H1 (cell line): ENCODE data around the gene EDN1. TPM values are rescaled to one million over a fixed set of nuclear protein-coding genes. Genes with fewer than 3 reads are reported as not detected.

ENCODE experiments used
- CTCF ChIA-PET: fragments of 300-600 bp; sonication (Branson Sonifier 250); formaldehyde crosslinking; loops from one replicate; lab custom pipeline; 2021; ENCODE audit not compliant: partially characterized antibody; lab: Charles Lee
- POLR2A ChIA-PET: fragments of 300-600 bp; sonication (Branson Sonifier 250); formaldehyde crosslinking; loops from one replicate; lab custom pipeline; 2021; ENCODE audit warnings: inconsistent platforms; ENCODE audit not compliant: partially characterized antibody; lab: Charles Lee
- DNase-seq, 2 experiments: peaks; one replicate each; pipeline versions ENCODE4 v3.0.0 to v3.0.0-alpha.2; 2010 to 2022; ENCODE audit warnings: low spot score in 2 of 2, low read depth in 1 of 2, mixed read lengths in 1 of 2
- FAIRE-seq: peaks from 2 replicates; lab custom pipeline; 2011; peaks lifted over from hg19 to GRCh38; lab: Jason Lieb, UNC
- H2AFZ ChIP-seq: 2 replicates; pipeline ENCODE4 v1.8.1; 2012; ENCODE audit warnings: low read length, inconsistent platforms
- H2AK5ac ChIP-seq: 2 replicates; pipeline ENCODE4 v1.6.1; 2013; ENCODE audit warnings: low read depth, low read length
- H2BK120ac ChIP-seq: replicated peaks from 2 replicates; pipeline ENCODE3; 2013; ENCODE audit warnings: low read depth, low read length, inconsistent platforms
- H2BK12ac ChIP-seq: 2 replicates; pipeline ENCODE4 v1.6.1; 2013; ENCODE audit warnings: low read depth, low read length
- H2BK15ac ChIP-seq: 2 replicates; pipeline ENCODE4 v1.6.1; 2013; ENCODE audit warnings: low read length
- H2BK20ac ChIP-seq: 2 replicates; pipeline ENCODE4 v1.6.1; 2013; ENCODE audit warnings: low read length
- H2BK5ac ChIP-seq: 2 replicates; pipeline ENCODE4 v1.6.1; 2013; ENCODE audit warnings: low read depth, low read length
- H3K14ac ChIP-seq: 2 replicates; pipeline ENCODE4 v1.6.1; 2013; ENCODE audit warnings: inconsistent platforms; ENCODE audit not compliant: insufficient read length
- H3K18ac ChIP-seq: 2 replicates; pipeline ENCODE4 v1.6.1; 2013; ENCODE audit warnings: low read length; ENCODE audit errors: extremely low read depth
- H3K23ac ChIP-seq: 2 replicates; pipeline ENCODE4 v1.6.1; 2013; ENCODE audit warnings: inconsistent platforms; ENCODE audit not compliant: insufficient read length
- H3K23me2 ChIP-seq: 2 replicates; pipeline ENCODE4 v1.6.1; 2013; ENCODE audit warnings: low read depth, low read length
- H3K27ac ChIP-seq: 2 replicates; pipeline ENCODE4 v1.6.1; 2011; ENCODE audit warnings: low read depth, low read length, inconsistent platforms
- H3K27me3 ChIP-seq, 4 experiments: replicated peaks in 1 of 4; 1 replicate in 1 of 4; 2 replicates in 3 of 4; pipeline versions ENCODE4 v1.6.1 to v1.8.1; 2011 to 2013; ENCODE audit warnings: low read length in 3 of 4, mild to moderate bottlenecking in 3 of 4, inconsistent platforms in 2 of 4, mixed read lengths in 2 of 4, moderate library complexity in 1 of 4; ENCODE audit not compliant: control insufficient read depth in 3 of 4, insufficient read depth in 3 of 4; ENCODE audit errors: extremely low read depth in 1 of 4
- H3K36me3 ChIP-seq, 4 experiments: 2 replicates each; pipeline versions ENCODE4 v1.6.1 to v1.8.1; 2011 to 2013; ENCODE audit warnings: mild to moderate bottlenecking in 4 of 4, low read length in 3 of 4, moderate library complexity in 2 of 4, control low read depth in 1 of 4, inconsistent platforms in 1 of 4; ENCODE audit not compliant: insufficient read depth in 4 of 4, control insufficient read depth in 2 of 4
- H3K4ac ChIP-seq: replicated peaks from 2 replicates; pipeline ENCODE3; 2013; ENCODE audit warnings: low read length, low read depth, mixed read lengths, inconsistent platforms; ENCODE audit not compliant: insufficient read length
- H3K4me1 ChIP-seq, 4 experiments: replicated peaks in 1 of 4; 1 replicate in 1 of 4; 2 replicates in 3 of 4; pipeline versions ENCODE4 v1.6.1 to v1.8.1; 2011 to 2013; ENCODE audit warnings: low read length in 3 of 4, inconsistent platforms in 2 of 4, mixed read lengths in 1 of 4; ENCODE audit not compliant: insufficient read depth in 4 of 4, control insufficient read depth in 3 of 4
- H3K4me2 ChIP-seq, 2 experiments: 2 replicates each; pipeline versions ENCODE4 v1.6.1 to v1.8.1; 2011 to 2013; ENCODE audit warnings: low read depth in 2 of 2, low read length in 2 of 2, control low read depth in 1 of 2, inconsistent platforms in 1 of 2, mild to moderate bottlenecking in 1 of 2; ENCODE audit not compliant: insufficient read depth in 1 of 2
- H3K4me3 ChIP-seq, 4 experiments: fragments of 200-600, 300-600 bp in 1 of 4; sonication (generic), shearing (Covaris generic), sonication (Bioruptor Twin) in 1 of 4; 2 replicates each; pipeline versions ENCODE4 v1.5.1 to v1.8.1; 2011 to 2016; ENCODE audit warnings: low read length in 4 of 4, low read depth in 3 of 4, control low read depth in 2 of 4, inconsistent platforms in 2 of 4, mild to moderate bottlenecking in 2 of 4, mixed read lengths in 1 of 4, moderate library complexity in 1 of 4; ENCODE audit not compliant: insufficient read depth in 2 of 4; ENCODE audit errors: extremely low read depth in 1 of 4
- H3K56ac ChIP-seq: replicated peaks from 2 replicates; pipeline ENCODE3; 2013; ENCODE audit warnings: low read depth, mild to moderate bottlenecking, mixed read lengths, low read length, inconsistent platforms; ENCODE audit not compliant: insufficient read length
- H3K79me1 ChIP-seq: 2 replicates; pipeline ENCODE4 v1.6.1; 2013; ENCODE audit warnings: low read depth, low read length, control low read depth
- H3K79me2 ChIP-seq, 2 experiments: 2 replicates each; pipeline versions ENCODE4 v1.6.1 to v1.8.1; 2012 to 2013; ENCODE audit warnings: low read length in 2 of 2, mild to moderate bottlenecking in 2 of 2, inconsistent platforms in 1 of 2; ENCODE audit not compliant: insufficient read depth in 2 of 2, control insufficient read depth in 1 of 2
- H3K9ac ChIP-seq, 4 experiments: replicated peaks in 1 of 4; 1 replicate in 1 of 4; 2 replicates in 3 of 4; pipeline versions ENCODE4 v1.6.1 to v1.8.1; 2011 to 2013; ENCODE audit warnings: low read depth in 3 of 4, low read length in 3 of 4, control low read depth in 2 of 4, mild to moderate bottlenecking in 2 of 4, moderate library complexity in 2 of 4, inconsistent platforms in 1 of 4; ENCODE audit errors: extremely low read depth in 1 of 4
- H3K9me3 ChIP-seq, 2 experiments: 2 replicates each; pipeline versions ENCODE4 v1.6.1 to v1.8.1; 2012 to 2013; ENCODE audit warnings: mild to moderate bottlenecking in 2 of 2, moderate library complexity in 2 of 2, control low read depth in 1 of 2, inconsistent platforms in 1 of 2, low read depth in 1 of 2, low read length in 1 of 2, mixed read lengths in 1 of 2; ENCODE audit not compliant: insufficient read depth in 2 of 2
- H4K20me1 ChIP-seq, 2 experiments: replicated peaks in 1 of 2; 2 replicates each; pipeline versions ENCODE3 to v1.8.1; 2011 to 2013; ENCODE audit warnings: inconsistent platforms in 2 of 2, low read length in 2 of 2, mild to moderate bottlenecking in 1 of 2; ENCODE audit not compliant: insufficient read depth in 2 of 2, control insufficient read depth in 1 of 2
- H4K5ac ChIP-seq: 2 replicates; pipeline ENCODE4 v1.6.1; 2013; ENCODE audit warnings: low read length, low read depth, mixed read lengths, inconsistent platforms; ENCODE audit not compliant: insufficient read length
- H4K8ac ChIP-seq: 2 replicates; pipeline ENCODE4 v1.8.0; 2013; ENCODE audit warnings: mild to moderate bottlenecking, moderate library complexity, low read length, inconsistent platforms; ENCODE audit not compliant: insufficient read depth; ENCODE audit errors: extremely low read depth
- H4K91ac ChIP-seq: replicated peaks from 2 replicates; pipeline ENCODE3; 2013; ENCODE audit warnings: low read length, mixed read lengths, inconsistent platforms; ENCODE audit not compliant: insufficient read length
- ATF3 ChIP-seq: IDR thresholded peaks from 2 replicates; pipeline ENCODE4 v1.6.1; 2011; ENCODE audit warnings: low read depth, mild to moderate bottlenecking, low read length; ENCODE audit not compliant: insufficient read depth
- BACH1 ChIP-seq: IDR thresholded peaks from 2 replicates; pipeline ENCODE4 v1.6.1; 2012; ENCODE audit warnings: low read length, improper control_type of control experiment
- CHD2 ChIP-seq: IDR thresholded peaks from 2 replicates; pipeline ENCODE4 v1.6.1; 2012; ENCODE audit warnings: low read length, improper control_type of control experiment
- CREB1 ChIP-seq: IDR thresholded peaks from 2 replicates; pipeline ENCODE4 v1.6.1; 2012; ENCODE audit warnings: inconsistent platforms
- E2F6 ChIP-seq: IDR thresholded peaks from 2 replicates; pipeline ENCODE4 v1.6.1; 2012; ENCODE audit warnings: inconsistent platforms
- GTF2F1 ChIP-seq: IDR thresholded peaks from 2 replicates; pipeline ENCODE4 v1.6.1; 2012; ENCODE audit warnings: low read depth, low read length, improper control_type of control experiment, borderline replicate concordance
- KDM4A ChIP-seq: IDR thresholded peaks from one replicate; pipeline ENCODE4 v1.7.1; 2012; ENCODE audit warnings: low read depth, mild to moderate bottlenecking, moderate library complexity, low read length, inconsistent platforms; ENCODE audit not compliant: severe bottlenecking
- MAFK ChIP-seq: IDR thresholded peaks from 2 replicates; pipeline ENCODE4 v1.6.1; 2012; ENCODE audit warnings: low read depth, mild to moderate bottlenecking, improper control_type of control experiment, low read length
- RFX5 ChIP-seq: IDR thresholded peaks from 2 replicates; pipeline ENCODE4 v1.6.1; 2011; ENCODE audit warnings: low read depth, low read length, improper control_type of control experiment, borderline replicate concordance
- RNF2 ChIP-seq: fragments of 200-900, 300-1000 bp; sonication (generic); IDR thresholded peaks from 2 replicates; pipeline ENCODE4 v1.7.1; 2016; ENCODE audit warnings: borderline replicate concordance, low read depth, mild to moderate bottlenecking, antibody characterized with exemption, low read length; ENCODE audit not compliant: poor library complexity, severe bottlenecking; ENCODE audit errors: missing control alignments
- SP1 ChIP-seq: IDR thresholded peaks from 2 replicates; pipeline ENCODE4 v1.6.1; 2011; ENCODE audit warnings: low read depth, low read length
- TAF7 ChIP-seq: optimal IDR thresholded peaks from 2 replicates; pipeline ENCODE3; 2011; ENCODE audit warnings: low read depth, mild to moderate bottlenecking, inconsistent platforms, low read length, moderate library complexity, borderline replicate concordance
- YY1 ChIP-seq: IDR thresholded peaks from 2 replicates; pipeline ENCODE4 v1.6.1; 2011; ENCODE audit warnings: low read depth, mild to moderate bottlenecking, low read length
- WGBS, 2 experiments: shearing (Covaris generic) in 1 of 2; methylation state at CpG; one replicate each; pipeline versions ENCODE4 v1.1.6 to v1.1.7; 2013 to 2015; ENCODE audit warnings: low lambda C conversion rate in 2 of 2, mixed read lengths in 2 of 2, inconsistent platforms in 1 of 2, low coverage in 1 of 2, missing lambda C conversion rate in 1 of 2; ENCODE audit not compliant: insufficient replicate concordance in 2 of 2, insufficient coverage in 1 of 2, insufficient read length in 1 of 2; ENCODE audit errors: extremely low coverage in 1 of 2, missing lambda C conversion rate in 1 of 2; 5-methylcytosine and 5-hydroxymethylcytosine counted together
- polyA plus RNA-seq, 7 experiments: library from polyadenylated mRNA; depleted of rRNA in 3 of 7; stranded (reverse) in 5 of 7; unstranded in 2 of 7; fragments of >200 nt in 5 of 7; fragments of 200-250 nt in 2 of 7; gene quantifications; 1 replicate in 5 of 7; 2 replicates in 1 of 7; 4 replicates in 1 of 7; pipeline versions ENCODE4 v1.2.1 to v1.2.3, GENCODE V29; 2011 to 2013; ENCODE audit warnings: missing spikeins in 2 of 7, mixed read lengths in 2 of 7
- total RNA-seq: library from RNA; stranded (reverse); fragmentation: NEBNext Ultra II Directional; extraction: Animal tissue kit (Norgen Biotek cat#: 25700); gene quantifications from 2 replicates; pipeline ENCODE4 v1.2.1, GENCODE V29; 2021

EDN1 gene
- total and polyA plus RNA-seq, 2 of the 8 experiments (the other 6 are each of a cell fraction or from before 2014, with no cell fraction given) = 0.23 to 1.1 TPM

DNA sequence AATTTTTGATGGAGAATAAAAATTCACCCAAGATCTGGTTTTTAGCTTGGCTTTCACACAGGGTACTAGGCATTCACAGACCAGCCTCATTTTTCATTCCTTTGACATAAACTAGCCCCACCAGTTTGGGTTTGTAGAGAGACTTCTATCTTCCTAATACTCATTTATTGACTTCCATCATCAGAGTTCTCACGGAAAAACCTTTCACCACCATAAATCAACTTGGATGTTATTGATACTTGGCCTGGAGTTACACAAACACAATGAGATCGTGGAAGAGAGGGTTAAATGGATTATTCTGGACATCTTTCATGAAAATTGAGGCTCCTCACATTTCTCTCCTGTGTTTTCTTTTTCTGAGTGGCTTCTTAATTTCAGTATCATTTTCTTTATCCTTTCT lies 26.8 kb upstream of the EDN1 start:
- CTCF ChIA-PET = interaction anchor here (0.7 to 1.8 kb wide), 3 partner anchors 23 to 32 kb away, joined by 3 to 9 read pairs (median 3); no protein-coding TSS in a partner anchor
- H3K9me3 ChIP-seq = no peaks in the 10 kb centered on the region
- no peak overlapping the region for H2AK5ac ChIP-seq
- no peaks in the 10 kb centered on the region for H3K36me3 ChIP-seq
- H3K9ac ChIP-seq = no peak overlapping the region
- H3K27ac ChIP-seq = no peak overlapping the region
- H3K23me2 ChIP-seq = no peaks in the 10 kb centered on the region
- 85% methylated on average over 2 of the region's 2 CpGs; no CpG with 5 or more reads in 1 of the 2 experiments for WGBS, 2 experiments
- TF ChIP-seq GTF2F1 (no peak), YY1 (no peak), E2F6 (no peak), ATF3 (no peak), CREB1 (no peak), RNF2 (no peak), CHD2 (no peak), TAF7 (no peak), RFX5 (no peak), MAFK (no peak), KDM4A (no peak), SP1 (no peak), BACH1 (no peak)
- no peak overlapping the region for H2BK12ac ChIP-seq
- no peaks in the 10 kb centered on the region for H3K79me1 ChIP-seq
- H4K5ac ChIP-seq = no peak overlapping the region
- H2BK15ac ChIP-seq = no peak overlapping the region
- H3K4ac ChIP-seq = no peak overlapping the region
- no peak overlapping the region for H3K18ac ChIP-seq
- H4K20me1 ChIP-seq = no peaks in the 10 kb centered on the region
- no peak overlapping the region for H3K4me3 ChIP-seq
- H4K91ac ChIP-seq = no peak overlapping the region
- H2BK20ac ChIP-seq = no peak overlapping the region
- H2AFZ ChIP-seq = no peak overlapping the region
- H2BK5ac ChIP-seq = no peak overlapping the region
- no peak overlapping the region for H2BK120ac ChIP-seq
- no peak overlapping the region for H3K56ac ChIP-seq
- no peak overlapping the region for H4K8ac ChIP-seq
- no peaks in the 10 kb centered on the region for H3K79me2 ChIP-seq
- no peaks in the 10 kb centered on the region for H3K27me3 ChIP-seq
- H3K4me1 ChIP-seq = no peaks in the 10 kb centered on the region
- no peak for FAIRE-seq
- POLR2A ChIA-PET = no interaction called here
- H3K14ac ChIP-seq = no peak overlapping the region
- no peak overlapping the region for H3K23ac ChIP-seq
- no peak for DNase-seq
- no peak overlapping the region for H3K4me2 ChIP-seq
